Measurements from ENCODE around the gene RSPRY1.
A peak's percentile ranks its signal among the peaks of the same experiment; 100 is the strongest.
"Not testable (repeated sequence)": the region's sequence is repeated elsewhere in the genome, so short reads cannot be mapped to it uniquely, and the experiment has no call there.

Gene RSPRY1

DNA sequence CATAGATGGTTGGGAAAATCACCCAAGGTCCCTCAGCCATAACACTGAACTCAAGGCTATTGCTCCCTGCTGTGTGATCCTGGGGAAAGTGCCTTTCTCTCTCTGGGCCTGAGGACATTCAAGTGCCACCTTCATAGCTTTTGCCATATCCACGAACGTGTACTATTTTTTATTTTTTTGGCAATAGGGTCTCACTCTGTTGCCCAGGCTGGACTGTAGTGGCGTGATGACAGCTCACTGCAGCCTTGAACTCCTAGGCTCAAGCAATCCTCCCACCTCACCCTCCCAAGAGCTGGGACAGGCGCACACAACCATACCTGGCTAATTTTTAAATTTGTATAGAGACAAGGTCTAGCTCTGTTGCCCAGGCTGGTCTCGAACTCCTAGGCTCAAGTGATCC is 87.7 kb downstream of the RSPRY1 start:
- no peak for DNase-seq

GRCh38 chr16:57275946-57276345 is 89.8 kb downstream of the RSPRY1 start:
- DNase-seq = not testable (repeated sequence)

DNA sequence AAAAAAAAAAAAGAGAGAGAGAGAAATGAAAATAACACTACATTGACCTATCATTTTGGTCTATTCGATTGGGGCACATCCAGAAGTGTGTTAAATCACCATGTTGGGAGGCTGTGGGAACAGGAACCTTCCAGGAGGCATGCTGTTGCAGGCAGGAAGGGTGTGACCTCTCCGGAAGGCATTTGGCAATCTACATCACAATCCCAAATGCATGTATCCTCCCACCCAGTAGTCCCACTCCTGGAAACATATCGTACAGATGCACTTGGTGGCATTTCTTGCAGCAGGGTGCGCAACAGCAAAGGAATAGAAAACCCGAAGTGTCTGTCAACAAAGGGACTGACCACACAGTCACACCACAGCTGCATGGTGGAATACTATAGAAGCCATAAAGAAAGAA is 90.5 kb downstream of the RSPRY1 start:
- no peak for DNase-seq

DNA sequence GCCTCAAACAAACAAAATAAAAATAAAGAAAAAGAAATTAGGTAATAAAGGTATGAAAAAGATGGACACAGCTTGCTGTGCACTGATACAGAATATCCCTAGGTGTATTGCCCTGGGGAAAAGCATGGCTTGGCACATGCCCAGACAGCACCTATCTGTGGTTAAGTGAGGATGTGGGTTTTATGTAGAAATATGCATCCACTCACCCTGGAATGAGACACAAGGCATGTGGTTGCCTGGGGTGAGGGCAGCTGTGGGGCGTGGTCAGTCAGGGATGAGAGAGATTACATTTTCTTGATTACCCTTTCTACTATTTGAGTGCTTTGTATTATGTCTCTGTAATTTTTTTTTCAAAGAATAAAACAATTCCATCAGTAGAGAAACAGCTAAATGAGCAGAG is 91.5 kb downstream of the RSPRY1 start:
- peak; percentile 37 to 60 for DNase-seq

- no peak for DNase-seq
These were observed 92.4 kb downstream of the RSPRY1 start for GRCh38 chr16:57278494-57278893.

- no peak for DNase-seq
These were observed 93.9 kb downstream of the RSPRY1 start for GRCh38 chr16:57279780-57280638.

DNA sequence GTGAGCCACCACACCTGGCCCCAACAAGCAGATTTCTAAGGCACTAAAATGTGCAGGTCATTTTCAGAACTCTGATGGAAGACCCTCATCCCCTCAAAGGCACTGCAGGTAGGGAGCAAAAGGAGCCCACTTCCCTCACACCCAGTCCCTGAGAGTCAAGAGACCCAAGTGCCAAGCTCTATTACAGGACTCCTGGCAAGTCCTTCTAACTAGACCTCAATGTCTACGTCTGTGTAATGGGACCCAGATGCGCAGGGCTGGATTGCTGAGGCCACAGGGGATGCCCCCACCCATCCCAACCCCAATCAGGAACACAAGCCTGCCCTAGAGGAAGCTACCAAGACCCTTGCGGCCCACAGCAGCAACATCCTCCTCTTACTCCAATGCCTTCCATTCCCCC is 95.7 kb downstream of the RSPRY1 start:
- no peak for DNase-seq

DNA sequence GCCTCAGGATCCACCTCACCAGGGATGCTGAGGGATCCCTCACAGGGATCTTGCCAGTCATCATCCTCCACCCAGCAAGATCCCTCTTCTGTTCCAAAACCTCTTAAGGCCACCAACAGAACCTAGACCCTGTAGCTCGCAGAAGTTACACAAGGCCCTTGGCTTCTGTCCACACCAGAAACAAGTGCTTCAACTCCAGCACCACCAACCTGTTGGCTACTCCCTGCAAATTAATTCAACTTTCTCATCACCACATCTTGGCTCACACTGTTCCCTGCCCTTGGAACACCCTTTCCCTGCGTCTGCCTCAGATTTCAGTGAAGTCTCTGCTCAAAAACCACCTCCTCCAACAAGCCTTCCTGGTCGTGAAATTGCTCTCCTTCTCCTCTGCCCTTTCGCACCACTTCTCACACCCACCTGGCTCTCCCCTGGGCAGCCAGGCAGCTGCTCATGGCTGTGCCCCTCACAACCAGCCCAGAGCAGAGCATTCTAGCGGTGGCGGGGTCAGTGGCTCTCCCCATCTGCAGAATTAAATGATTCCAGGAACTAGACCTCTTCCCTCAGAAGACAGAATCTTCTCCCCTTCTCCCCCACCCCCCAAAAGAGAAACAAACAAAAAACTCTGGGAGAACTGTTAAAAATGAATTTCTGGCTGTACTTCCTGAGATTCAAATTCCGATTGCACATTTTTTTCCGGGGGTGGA is 96.5 kb downstream of the RSPRY1 start:
- DNase-seq = no peak

DNA sequence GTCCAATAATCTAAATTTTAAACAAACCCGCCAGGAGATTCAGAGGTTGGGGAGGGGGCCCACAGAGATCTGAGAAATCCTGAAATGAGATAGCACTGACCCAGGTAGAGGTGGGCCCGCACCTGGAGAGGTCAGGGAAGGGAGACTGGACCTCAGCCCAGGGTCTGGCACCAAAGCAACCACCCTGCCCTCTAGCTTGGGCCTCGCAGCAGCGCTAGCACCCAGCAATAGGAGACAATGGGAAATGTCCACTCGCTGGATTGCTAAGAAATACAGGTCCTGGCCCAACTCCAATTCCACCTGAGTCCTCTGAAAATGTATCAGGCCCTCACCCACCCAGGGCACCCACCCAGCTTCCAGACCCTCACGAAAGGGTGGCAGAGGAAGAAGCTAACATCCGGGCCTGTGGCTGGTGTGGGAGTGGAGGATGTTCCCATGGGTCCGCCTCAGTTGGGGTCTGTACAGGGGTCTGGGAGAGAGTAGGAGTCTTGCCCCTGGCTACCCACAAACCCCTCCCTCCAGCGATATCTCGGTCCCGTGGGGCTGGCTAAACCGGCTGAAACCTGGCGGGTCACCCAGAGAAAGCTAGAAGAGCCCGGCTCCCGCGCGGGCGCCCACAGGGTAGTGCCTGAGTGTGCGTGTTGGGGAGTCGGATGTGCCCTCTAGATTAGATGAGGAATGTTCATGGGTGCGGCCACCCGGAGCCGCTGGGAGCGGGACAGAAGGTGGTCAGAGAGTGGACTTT is 97.3 kb downstream of the RSPRY1 start:
- DNase-seq = no peak

- no peak for DNase-seq
These were observed 97.8 kb downstream of the RSPRY1 start for GRCh38 chr16:57283959-57284208.

- peak; percentile 19 to 48 for DNase-seq
These were observed 98.3 kb downstream of the RSPRY1 start, which contains the start of gene PLLP for GRCh38 chr16:57284209-57284951. PLLP (minus strand) TSS chr16:57284672; CDS start chr16:57284540, 132 bp downstream.

DNA sequence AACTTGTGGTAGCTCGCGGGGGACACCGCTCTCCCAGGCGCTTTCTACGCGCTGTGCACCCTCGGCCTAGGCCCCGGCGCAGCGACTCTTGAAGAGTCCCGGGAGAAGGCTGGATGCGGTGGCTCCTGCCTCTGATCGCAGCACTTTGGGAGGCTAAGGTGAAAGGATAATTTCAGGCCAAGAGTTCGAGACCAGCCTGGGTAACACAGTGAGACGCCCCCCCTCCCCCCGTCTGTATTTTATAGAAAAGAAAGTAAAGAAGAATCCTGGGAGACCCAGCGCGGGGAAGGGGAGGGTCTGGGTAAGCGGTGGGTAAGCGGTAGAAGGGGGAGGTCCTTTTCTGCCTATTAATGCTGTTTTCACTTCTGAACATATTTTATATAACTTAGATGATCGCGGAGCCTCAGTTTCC is 98.8 kb downstream of the RSPRY1 start:
- no peak for DNase-seq

GRCh38 chr16:57285379-57285778 is 99.2 kb downstream of the RSPRY1 start:
- no peak for DNase-seq

- no peak for DNase-seq
These were observed 103.5 kb downstream of the RSPRY1 start for GRCh38 chr16:57289391-57290257.

Data from CD4-positive, alpha-beta T cell treated with Interleukin-1 beta for 1 hour (primary cell).